GM21381 (cell line): ENCODE data around the gene FOXK1.
A peak's percentile ranks its signal among the peaks of the same experiment; 100 is the strongest.

Source experiments
- ATAC-seq: cut with Tn5 transposase; IDR thresholded peaks from one replicate; pipeline ENCODE4 v1.9.1; 2021; ENCODE audit warnings: mild to moderate bottlenecking, moderate library complexity; ENCODE audit not compliant: unreplicated experiment

FOXK1 gene

GRCh38 chr7:4694305-4694704 lies 12.2 kb downstream of the FOXK1 start:
- no peak for ATAC-seq

GRCh38 chr7:4698707-4699275 lies 16.7 kb downstream of the FOXK1 start:
- no peak for ATAC-seq

- no peak for ATAC-seq
Measured at GRCh38 chr7:4699841-4700240, 17.7 kb downstream of the FOXK1 start.

GRCh38 chr7:4700577-4701235 lies 18.6 kb downstream of the FOXK1 start:
- no peak for ATAC-seq

GRCh38 chr7:4702961-4703512 lies 20.9 kb downstream of the FOXK1 start:
- ATAC-seq: no peak

GRCh38 chr7:4703532-4703931 lies 21.4 kb downstream of the FOXK1 start:
- ATAC-seq: no peak

- no peak for ATAC-seq
Measured at GRCh38 chr7:4706384-4707216, 24.5 kb downstream of the FOXK1 start.

GRCh38 chr7:4707217-4707741 lies 25.2 kb downstream of the FOXK1 start:
- ATAC-seq: no peak

GRCh38 chr7:4707980-4708411 lies 25.9 kb downstream of the FOXK1 start:
- ATAC-seq: no peak

- no peak for ATAC-seq
Measured at GRCh38 chr7:4709187-4709586, 27.1 kb downstream of the FOXK1 start.

- ATAC-seq: no peak
Measured at GRCh38 chr7:4711093-4711492, 29.0 kb downstream of the FOXK1 start.

- no peak for ATAC-seq
Measured at GRCh38 chr7:4711634-4712033, 29.5 kb downstream of the FOXK1 start.

GRCh38 chr7:4712281-4713182 lies 30.4 kb downstream of the FOXK1 start:
- ATAC-seq: peak; percentile 42

GRCh38 chr7:4713183-4713784 lies 31.2 kb downstream of the FOXK1 start:
- ATAC-seq: peak; percentile 63

- ATAC-seq: no peak
Measured at GRCh38 chr7:4714161-4714700, 32.1 kb downstream of the FOXK1 start.

- no peak for ATAC-seq
Measured at GRCh38 chr7:4714767-4715409, 32.8 kb downstream of the FOXK1 start.

- ATAC-seq: no peak
Measured at GRCh38 chr7:4715410-4715776, 33.3 kb downstream of the FOXK1 start.

GRCh38 chr7:4716946-4717795 lies 35.1 kb downstream of the FOXK1 start:
- no peak for ATAC-seq
